Effector CD8-positive, alpha-beta T cell (primary cell): ENCODE results near the gene RIF1.

Source experiments
- DNase-seq: peaks from one replicate; lab custom pipeline; 2025; lab: John Stamatoyannopoulos, UW

The RIF1 gene

GRCh38 chr2:151518802-151519201 is 109.1 kb downstream of the RIF1 start:
- DNase-seq: no peak

GRCh38 chr2:151520976-151521375 is 111.3 kb downstream of the RIF1 start:
- no peak for DNase-seq

GRCh38 chr2:151522556-151522955 is 112.9 kb downstream of the RIF1 start:
- no peak for DNase-seq

- DNase-seq: no peak
These were observed 114.1 kb downstream of the RIF1 start for GRCh38 chr2:151523850-151524249.

GRCh38 chr2:151525821-151526373 is 116.2 kb downstream of the RIF1 start:
- no peak for DNase-seq

- no peak for DNase-seq
These were observed 116.9 kb downstream of the RIF1 start for GRCh38 chr2:151526572-151527090.
